Activated CD8-positive, alpha-beta memory T cell treated with anti-CD3 and anti-CD28 coated beads, Interleukin-2, amount 50 U/mL, for 4 hours (primary cell): Measurements from ENCODE around the gene HMCN2.

Experiments used
- DNase-seq: peaks from one replicate; pipeline ENCODE4 v3.0.0-alpha.2; 2020

The HMCN2 gene

GRCh38 chr9:130351343-130351742 is 85.8 kb downstream of the HMCN2 start:
- no peak for DNase-seq

- no peak for DNase-seq
Measured at GRCh38 chr9:130352081-130352480, 86.5 kb downstream of the HMCN2 start.

DNA sequence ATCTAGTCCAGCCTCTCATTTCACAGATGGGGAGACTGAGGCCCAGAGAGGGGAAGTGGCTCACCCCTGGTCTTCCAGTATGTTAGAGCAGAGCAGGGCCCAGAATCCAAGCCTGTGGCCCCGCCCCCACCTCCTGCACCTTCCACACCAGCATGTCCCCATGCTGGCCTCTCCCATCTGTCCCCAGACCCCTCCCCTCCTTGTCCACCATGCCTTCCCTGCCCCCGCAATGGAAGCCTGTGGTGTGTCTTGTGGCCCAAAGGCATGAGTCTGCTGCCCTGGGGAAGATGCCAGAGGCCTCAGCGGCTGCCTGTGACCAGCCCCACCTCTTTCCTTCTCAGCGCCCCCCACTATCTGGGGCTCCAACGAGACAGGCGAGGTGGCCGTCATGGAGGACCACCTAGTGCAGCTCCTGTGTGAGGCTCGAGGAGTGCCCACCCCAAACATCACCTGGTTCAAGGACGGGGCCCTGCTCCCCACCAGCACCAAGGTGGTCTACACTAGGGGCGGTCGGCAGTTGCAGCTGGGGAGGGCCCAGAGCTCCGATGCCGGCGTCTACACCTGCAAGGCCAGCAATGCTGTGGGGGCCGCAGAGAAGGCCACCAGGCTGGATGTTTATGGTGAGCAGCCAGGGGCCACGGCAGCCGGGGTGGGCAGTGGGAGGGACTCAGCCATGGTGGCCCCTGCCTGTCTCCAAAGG is 87.2 kb downstream of the HMCN2 start:
- DNase-seq = no peak

DNA sequence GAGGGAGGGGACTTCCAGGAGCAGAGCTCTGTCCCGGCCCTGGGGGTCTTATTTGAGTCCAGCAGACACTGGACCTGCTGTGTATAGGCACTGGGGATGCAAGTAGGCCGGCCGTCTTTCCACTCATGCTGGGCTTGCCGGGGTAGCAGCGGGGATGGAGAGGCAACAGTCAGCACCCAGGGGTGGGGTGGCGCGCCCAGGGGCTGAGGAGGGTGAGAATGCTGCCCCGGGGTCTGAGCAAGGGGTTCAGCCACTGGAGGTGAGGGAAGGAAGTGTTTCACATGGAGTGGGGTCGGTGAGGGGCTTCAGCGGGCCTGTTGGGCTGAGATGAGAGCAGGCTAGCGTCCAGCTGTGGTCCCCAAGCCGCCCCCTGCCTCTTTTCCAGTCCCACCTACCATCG is 88.8 kb downstream of the HMCN2 start:
- DNase-seq = no peak

GRCh38 chr9:130354806-130355205 is 89.2 kb downstream of the HMCN2 start:
- DNase-seq = no peak

DNA sequence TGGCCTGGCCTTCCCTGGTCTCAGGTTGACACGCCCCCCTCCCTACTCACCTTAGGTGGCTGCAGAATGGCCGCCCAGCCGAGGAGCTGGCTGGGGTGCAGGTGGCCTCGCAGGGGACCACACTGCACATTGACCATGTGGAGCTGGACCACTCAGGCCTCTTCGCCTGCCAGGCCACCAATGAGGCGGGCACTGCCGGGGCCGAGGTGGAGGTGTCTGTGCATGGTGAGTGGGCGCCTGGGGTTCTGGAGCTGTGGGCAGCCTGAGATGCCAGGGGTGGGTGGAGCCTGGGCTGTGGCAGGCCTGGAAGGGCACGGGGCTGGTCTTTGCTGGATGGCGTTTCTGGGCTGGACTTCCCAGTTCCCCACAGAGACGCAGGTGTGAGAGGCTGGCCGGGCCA is 90.5 kb downstream of the HMCN2 start:
- DNase-seq = no peak

GRCh38 chr9:130356877-130357584 is 91.5 kb downstream of the HMCN2 start:
- no peak for DNase-seq

DNA sequence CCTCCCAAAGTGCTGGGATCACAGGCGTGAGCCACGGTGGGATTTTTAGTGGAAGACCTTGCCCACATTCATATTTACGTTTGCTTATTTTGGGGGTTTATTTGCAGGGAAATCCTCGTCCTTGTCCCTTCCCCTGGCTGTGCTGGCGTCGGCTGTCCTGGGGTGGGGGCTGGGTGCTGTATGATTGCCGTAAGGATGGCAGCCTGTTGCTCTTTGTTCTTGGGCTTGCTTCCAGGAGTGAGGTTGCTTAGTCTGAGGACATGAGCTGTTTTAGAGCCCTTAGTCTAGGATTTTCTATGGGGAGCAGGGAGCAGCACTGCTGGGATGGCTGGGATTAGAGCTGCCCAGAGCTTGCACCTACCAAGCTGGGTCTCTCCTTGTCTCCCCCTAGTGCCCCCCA is 93.4 kb downstream of the HMCN2 start:
- DNase-seq = no peak

GRCh38 chr9:130359819-130360218 is 94.3 kb downstream of the HMCN2 start:
- DNase-seq = no peak

GRCh38 chr9:130360672-130361071 is 95.1 kb downstream of the HMCN2 start:
- no peak for DNase-seq

DNA sequence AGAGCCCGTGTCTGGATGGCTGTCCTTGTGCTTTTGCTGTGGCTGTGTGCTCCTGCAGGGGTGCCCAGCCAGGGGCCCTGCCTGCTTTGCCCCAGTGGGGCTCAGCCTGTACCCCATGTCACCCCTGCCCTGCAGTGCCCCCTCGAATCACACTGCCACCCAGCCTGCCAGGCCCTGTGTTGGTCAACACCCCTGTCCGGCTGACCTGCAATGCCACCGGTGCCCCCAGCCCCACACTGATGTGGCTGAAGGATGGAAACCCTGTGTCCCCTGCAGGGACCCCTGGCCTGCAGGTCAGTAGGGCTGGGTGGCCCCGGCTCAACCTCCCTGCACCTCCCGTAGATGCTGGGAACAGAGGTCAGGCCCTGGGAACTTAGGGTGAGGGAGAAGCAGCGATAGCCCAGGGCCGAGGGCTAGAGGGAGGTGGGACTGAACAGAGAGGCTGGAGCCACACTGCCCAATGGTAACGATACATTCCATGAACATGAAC is 96.4 kb downstream of the HMCN2 start:
- DNase-seq = no peak

- no peak for DNase-seq
Measured at GRCh38 chr9:130362691-130363090, 97.1 kb downstream of the HMCN2 start.

- DNase-seq = no peak
Measured at GRCh38 chr9:130363755-130364404, 98.3 kb downstream of the HMCN2 start.

DNA sequence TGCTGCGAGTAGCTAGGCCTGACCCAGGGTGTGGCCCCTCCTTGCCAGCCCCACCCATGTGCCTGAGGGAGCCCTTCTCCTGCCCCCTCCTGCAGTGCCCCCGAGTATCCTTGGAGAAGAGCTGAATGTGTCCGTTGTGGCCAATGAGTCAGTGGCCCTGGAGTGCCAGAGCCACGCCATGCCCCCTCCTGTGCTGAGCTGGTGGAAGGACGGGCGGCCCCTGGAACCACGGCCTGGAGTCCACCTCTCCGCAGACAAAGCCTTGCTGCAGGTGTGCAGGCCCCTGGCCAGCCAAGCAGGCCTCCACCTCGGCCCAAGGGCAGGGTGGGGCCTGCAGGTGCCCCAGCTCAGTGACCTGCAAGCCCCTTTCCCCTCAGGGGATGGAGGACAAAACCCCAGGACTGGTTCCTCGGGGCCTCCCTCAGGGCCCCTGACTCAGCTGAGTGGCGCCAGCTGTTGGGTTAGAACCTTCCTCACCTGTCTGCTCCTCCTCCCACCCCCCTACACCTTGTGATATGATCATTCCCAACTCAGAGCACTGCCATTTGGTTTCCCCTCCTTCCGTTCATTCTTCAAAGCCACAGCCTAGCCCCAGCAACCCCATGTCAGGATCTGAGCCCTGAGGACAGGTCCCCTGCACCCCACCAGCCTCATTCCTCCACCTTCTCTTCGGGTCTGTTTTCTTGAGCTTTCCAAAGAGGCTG is 99.2 kb downstream of the HMCN2 start:
- no peak for DNase-seq

DNA sequence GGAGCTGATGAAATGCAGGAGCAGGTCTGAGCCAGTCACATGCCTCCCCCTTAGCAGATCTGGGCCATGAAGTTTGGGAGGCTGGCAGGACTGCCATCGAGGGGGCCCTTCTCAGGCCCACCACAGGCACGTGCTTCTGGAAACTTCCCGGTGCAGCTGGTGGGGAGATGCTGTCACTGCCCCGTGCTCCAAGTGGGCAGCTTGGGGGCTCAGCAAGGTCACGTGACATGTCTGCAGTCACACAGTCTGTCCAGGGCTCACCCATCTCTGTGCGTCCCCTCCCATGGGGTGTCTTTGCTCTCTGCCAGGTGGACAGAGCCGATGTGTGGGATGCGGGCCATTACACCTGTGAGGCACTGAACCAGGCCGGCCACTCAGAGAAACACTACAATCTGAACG is 99.8 kb downstream of the HMCN2 start:
- no peak for DNase-seq

GRCh38 chr9:130366072-130366471 is 100.5 kb downstream of the HMCN2 start:
- DNase-seq = no peak

GRCh38 chr9:130366888-130367550 is 101.5 kb downstream of the HMCN2 start:
- no peak for DNase-seq

DNA sequence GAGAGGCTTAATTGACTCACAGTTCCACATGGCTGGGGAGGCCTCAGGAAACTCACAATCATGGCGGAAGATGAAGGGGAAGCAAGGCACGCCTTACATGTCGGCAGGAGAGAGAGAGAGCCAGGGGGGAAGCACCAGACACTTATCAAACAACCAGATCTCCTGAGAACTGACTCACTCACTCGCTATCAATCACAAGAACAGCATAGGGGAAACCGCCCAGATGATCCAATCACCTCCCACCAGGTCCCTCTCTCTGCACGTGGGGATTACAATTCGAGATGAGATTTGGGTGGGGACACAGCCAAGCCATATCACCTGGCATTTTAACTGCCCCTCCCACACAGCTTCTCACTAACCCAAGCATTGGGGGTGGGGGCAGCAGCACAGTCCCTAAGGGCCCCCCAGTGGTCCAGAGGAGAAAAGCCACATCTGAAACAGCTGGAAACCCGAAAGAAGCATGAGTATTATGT is 103.1 kb downstream of the HMCN2 start:
- no peak for DNase-seq

- no peak for DNase-seq
Measured at GRCh38 chr9:130370226-130370625, 104.7 kb downstream of the HMCN2 start.

- DNase-seq = no peak
Measured at GRCh38 chr9:130371196-130371966, 105.8 kb downstream of the HMCN2 start.

DNA sequence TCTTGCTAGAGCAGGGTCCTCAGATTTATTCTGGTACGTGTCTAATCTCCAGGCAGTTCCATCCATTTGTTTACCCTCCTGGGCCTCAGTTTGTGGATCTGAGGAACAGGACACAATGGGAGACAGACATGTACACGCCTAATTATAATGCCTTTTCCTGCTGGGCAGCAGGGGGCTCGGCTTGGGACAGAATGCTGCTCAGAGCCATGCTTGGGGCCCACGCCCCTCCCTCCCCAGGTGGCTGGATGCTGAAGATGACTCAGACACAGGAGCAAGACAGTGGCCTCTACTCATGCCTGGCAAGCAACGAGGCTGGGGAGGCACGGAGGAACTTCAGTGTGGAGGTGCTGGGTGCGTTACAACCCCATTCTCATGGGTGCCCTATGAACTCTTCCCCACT is 106.5 kb downstream of the HMCN2 start:
- no peak for DNase-seq
